ENCODE measurements around the gene LRRC36.
"Not testable (repeated sequence)": the region's sequence is repeated elsewhere in the genome, so short reads cannot be mapped to it uniquely, and the experiment has no call there.

LRRC36 gene

DNA sequence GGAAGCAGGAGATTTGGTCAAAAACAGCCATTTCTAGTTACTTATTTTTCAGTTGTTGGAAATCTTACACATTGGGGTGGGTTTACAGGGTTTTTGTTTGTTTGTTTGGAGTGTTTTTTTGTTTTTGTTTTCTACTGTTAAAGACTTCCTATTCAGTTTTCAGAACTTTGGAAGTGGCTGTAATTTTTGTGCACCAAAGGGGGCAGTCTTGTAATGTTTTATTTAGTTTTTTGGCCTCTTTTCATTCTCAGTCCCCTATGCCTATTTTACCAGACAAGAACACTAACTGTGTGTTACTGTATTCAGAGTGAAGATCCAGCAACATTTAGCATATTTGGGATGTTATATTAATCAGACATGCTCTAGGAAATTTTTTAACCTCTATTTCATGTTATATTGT is 46.0 kb downstream of the LRRC36 start:
- no peak overlapping the region for H3K9ac ChIP-seq (ENCODE audit: low read length)
- H3K4me2 ChIP-seq (ENCODE audit: low read depth, low read length, poor library complexity, severe bottlenecking): no peak overlapping the region
- H3K4me3 ChIP-seq (ENCODE audit: insufficient read depth, low read length, poor library complexity, severe bottlenecking): no peak overlapping the region
- no peaks in the 10 kb centered on the region for H3F3A ChIP-seq (ENCODE audit: insufficient read depth)
- no peaks in the 10 kb centered on the region for H3K79me2 ChIP-seq (ENCODE audit: insufficient read depth, low read length)
- no peaks in the 10 kb centered on the region for H3K27me3 ChIP-seq (ENCODE audit: low read length)
- no peaks in the 10 kb centered on the region for H3K36me3 ChIP-seq (ENCODE audit: low read length)
- H2AFZ ChIP-seq (ENCODE audit: low read depth, low read length, severe bottlenecking): no peak overlapping the region
- peaks cover 5% of the 10 kb centered on the region; the same call in 1 of the 2 replicates for H3K9me3 ChIP-seq (ENCODE audit: insufficient read depth, low read length)
- no peaks in the 10 kb centered on the region for H3K9me2 ChIP-seq (replicated peaks; ENCODE audit: insufficient read depth, low read length)
- no peak overlapping the region for H3K27ac ChIP-seq (ENCODE audit: low read depth, low read length)
- no peak for TF ChIP-seq EZH2phosphoT487 (conservative IDR thresholded peaks at IDR 0.05; ENCODE audit: low read length)
- TF ChIP-seq, protein P1, sequence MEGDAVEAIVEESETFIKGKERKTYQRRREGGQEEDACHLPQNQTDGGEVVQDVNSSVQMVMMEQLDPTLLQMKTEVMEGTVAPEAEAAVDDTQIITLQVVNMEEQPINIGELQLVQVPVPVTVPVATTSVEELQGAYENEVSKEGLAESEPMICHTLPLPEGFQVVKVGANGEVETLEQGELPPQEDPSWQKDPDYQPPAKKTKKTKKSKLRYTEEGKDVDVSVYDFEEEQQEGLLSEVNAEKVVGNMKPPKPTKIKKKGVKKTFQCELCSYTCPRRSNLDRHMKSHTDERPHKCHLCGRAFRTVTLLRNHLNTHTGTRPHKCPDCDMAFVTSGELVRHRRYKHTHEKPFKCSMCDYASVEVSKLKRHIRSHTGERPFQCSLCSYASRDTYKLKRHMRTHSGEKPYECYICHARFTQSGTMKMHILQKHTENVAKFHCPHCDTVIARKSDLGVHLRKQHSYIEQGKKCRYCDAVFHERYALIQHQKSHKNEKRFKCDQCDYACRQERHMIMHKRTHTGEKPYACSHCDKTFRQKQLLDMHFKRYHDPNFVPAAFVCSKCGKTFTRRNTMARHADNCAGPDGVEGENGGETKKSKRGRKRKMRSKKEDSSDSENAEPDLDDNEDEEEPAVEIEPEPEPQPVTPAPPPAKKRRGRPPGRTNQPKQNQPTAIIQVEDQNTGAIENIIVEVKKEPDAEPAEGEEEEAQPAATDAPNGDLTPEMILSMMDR (IDR thresholded peaks at IDR 0.05; ENCODE audit: insufficient read depth, low read length, poor library complexity, severe bottlenecking): peak; percentile 47
- no peaks in the 10 kb centered on the region for H4K20me1 ChIP-seq (ENCODE audit: low read depth, low read length)

DNA sequence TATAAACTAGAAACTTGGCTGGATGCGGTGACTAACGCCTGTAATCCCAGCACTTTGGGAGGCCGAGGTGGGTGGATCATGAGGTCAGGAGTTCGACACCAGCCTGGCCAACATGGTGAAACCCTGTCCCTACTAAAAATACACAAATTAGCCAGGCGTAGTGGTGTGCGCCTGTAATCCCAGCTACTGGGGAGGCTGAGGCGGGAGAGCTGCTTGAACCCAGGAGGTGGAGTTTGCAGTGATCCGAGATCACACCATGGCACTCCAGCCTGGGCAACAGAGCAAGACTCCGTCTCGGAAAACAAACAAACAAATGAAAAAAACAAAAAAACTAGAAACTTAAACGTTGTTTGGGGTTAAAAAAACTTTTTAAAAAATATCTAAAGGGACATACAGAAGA is 49.4 kb downstream of the LRRC36 start:
- H3K4me2 ChIP-seq (ENCODE audit: low read depth, low read length, poor library complexity, severe bottlenecking); H3K27me3 ChIP-seq (ENCODE audit: low read length); H3K79me2 ChIP-seq (ENCODE audit: insufficient read depth, low read length); H2AFZ ChIP-seq (ENCODE audit: low read depth, low read length, severe bottlenecking); H3K36me3 ChIP-seq (ENCODE audit: low read length); H3K4me3 ChIP-seq (ENCODE audit: insufficient read depth, low read length, poor library complexity, severe bottlenecking); H3K9me3 ChIP-seq (ENCODE audit: insufficient read depth, low read length); H3F3A ChIP-seq (ENCODE audit: insufficient read depth); H3K9ac ChIP-seq (ENCODE audit: low read length); H3K9me2 ChIP-seq (replicated peaks; ENCODE audit: insufficient read depth, low read length); H4K20me1 ChIP-seq (ENCODE audit: low read depth, low read length); H3K27ac ChIP-seq (ENCODE audit: low read depth, low read length): not testable (repeated sequence)

DNA sequence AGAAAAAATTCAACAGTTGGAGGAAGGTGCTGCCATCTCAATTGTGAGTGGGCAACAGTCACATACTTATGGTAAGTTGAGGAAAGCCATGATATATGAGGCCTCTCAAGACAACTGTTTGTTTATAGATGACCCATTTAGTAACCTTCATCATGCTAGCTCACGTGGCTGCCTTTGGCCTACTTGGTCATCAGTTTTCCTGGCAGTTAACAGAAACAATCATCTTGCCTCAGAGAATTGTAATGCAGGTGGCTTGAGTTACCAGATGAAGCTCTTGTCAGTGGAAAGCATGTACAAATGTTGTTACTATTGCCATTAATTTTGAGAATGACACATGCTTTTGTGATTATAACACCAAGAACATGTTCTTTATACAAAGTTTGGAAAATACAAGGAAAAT is 52.0 kb downstream of the LRRC36 start:
- no peaks in the 10 kb centered on the region for H3K9me3 ChIP-seq (ENCODE audit: insufficient read depth, low read length)
- no peak overlapping the region for H3K4me2 ChIP-seq (ENCODE audit: low read depth, low read length, poor library complexity, severe bottlenecking)
- H3K4me3 ChIP-seq (ENCODE audit: insufficient read depth, low read length, poor library complexity, severe bottlenecking): no peak overlapping the region

DNA sequence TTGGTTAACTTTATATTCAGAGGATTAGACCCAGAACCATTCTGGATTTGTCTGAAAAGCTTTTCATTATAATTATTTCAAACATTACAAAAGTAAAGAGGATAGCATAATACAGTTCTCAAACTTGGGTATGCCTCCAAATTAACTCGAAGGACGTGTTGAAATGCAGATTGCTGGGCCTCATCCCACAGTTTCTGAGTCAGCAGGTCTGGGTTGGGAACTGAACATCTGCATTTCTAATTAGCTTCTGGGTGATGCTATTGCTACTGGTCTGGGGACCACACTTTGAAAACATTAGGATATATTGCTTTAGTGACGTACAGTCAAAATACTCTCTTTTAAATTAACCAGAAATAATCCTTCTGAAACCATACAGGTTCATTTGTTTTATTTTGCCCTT is 56.7 kb downstream of the LRRC36 start:
- H3K79me2 ChIP-seq (ENCODE audit: insufficient read depth, low read length): no peaks in the 10 kb centered on the region
- H3K4me3 ChIP-seq (ENCODE audit: insufficient read depth, low read length, poor library complexity, severe bottlenecking): no peak overlapping the region
- H3K9me2 ChIP-seq (replicated peaks; ENCODE audit: insufficient read depth, low read length): no peaks in the 10 kb centered on the region
- no peaks in the 10 kb centered on the region for H4K20me1 ChIP-seq (ENCODE audit: low read depth, low read length)
- no peaks in the 10 kb centered on the region for H3K36me3 ChIP-seq (ENCODE audit: low read length)
- H3K9me3 ChIP-seq (ENCODE audit: insufficient read depth, low read length): no peaks in the 10 kb centered on the region
- H3K9ac ChIP-seq (ENCODE audit: low read length): no peak overlapping the region
- H3K4me2 ChIP-seq (ENCODE audit: low read depth, low read length, poor library complexity, severe bottlenecking): no peak overlapping the region
- no peak overlapping the region for H2AFZ ChIP-seq (ENCODE audit: low read depth, low read length, severe bottlenecking)
- TF ChIP-seq, protein P1 (IDR thresholded peaks at IDR 0.05; ENCODE audit: insufficient read depth, low read length, poor library complexity, severe bottlenecking): no peak
- TF ChIP-seq EZH2phosphoT487 (conservative IDR thresholded peaks at IDR 0.05; ENCODE audit: low read length): no peak
- no peaks in the 10 kb centered on the region for H3F3A ChIP-seq (ENCODE audit: insufficient read depth)
- H3K27ac ChIP-seq (ENCODE audit: low read depth, low read length): no peak overlapping the region
- H3K27me3 ChIP-seq (ENCODE audit: low read length): no peaks in the 10 kb centered on the region

More for the DNA sequence above, 52.0 kb downstream of the LRRC36 start:
- Histone ChIP-seq H3K79me2 (ENCODE audit: insufficient read depth, low read length) (no peaks in the 10 kb centered on the region), H3K9ac (ENCODE audit: low read length) (no peak overlapping the region), H4K20me1 (ENCODE audit: low read depth, low read length) (no peaks in the 10 kb centered on the region), H3F3A (ENCODE audit: insufficient read depth) (no peaks in the 10 kb centered on the region), H3K9me2 (replicated peaks; ENCODE audit: insufficient read depth, low read length) (no peaks in the 10 kb centered on the region), H2AFZ (ENCODE audit: low read depth, low read length, severe bottlenecking) (no peak overlapping the region), H3K27me3 (ENCODE audit: low read length) (no peaks in the 10 kb centered on the region), H3K27ac (ENCODE audit: low read depth, low read length) (no peak overlapping the region), H3K36me3 (ENCODE audit: low read length) (no peaks in the 10 kb centered on the region)
- no peak for TF ChIP-seq EZH2phosphoT487 (conservative IDR thresholded peaks at IDR 0.05; ENCODE audit: low read length)
- TF ChIP-seq, protein P1 (IDR thresholded peaks at IDR 0.05; ENCODE audit: insufficient read depth, low read length, poor library complexity, severe bottlenecking): no peak

All from SU-DHL-6 (cell line).